Measurements from ENCODE around the gene MS4A6E.
A peak's percentile ranks its signal among the peaks of the same experiment; 100 is the strongest.
"Not testable (repeated sequence)": the region's sequence is repeated elsewhere in the genome, so short reads cannot be mapped to it uniquely, and the experiment has no call there.

MS4A6E gene

GRCh38 chr11:60338053-60338452 lies 11.0 kb downstream of the MS4A6E start:
- no peak for DNase-seq

GRCh38 chr11:60339356-60339755 lies 12.3 kb downstream of the MS4A6E start:
- no peak for DNase-seq

- no peak for DNase-seq
Observed at GRCh38 chr11:60343094-60343704, 16.1 kb downstream of the MS4A6E start.

GRCh38 chr11:60344146-60344545 lies 17.1 kb downstream of the MS4A6E start:
- DNase-seq, result no peak

GRCh38 chr11:60345489-60345888 lies 18.4 kb downstream of the MS4A6E start:
- peak; percentile 6 for DNase-seq

- no peak for DNase-seq
Observed at GRCh38 chr11:60347084-60347797, 20.2 kb downstream of the MS4A6E start.

- no peak for DNase-seq
Observed at GRCh38 chr11:60348116-60348515, 21.1 kb downstream of the MS4A6E start.

- no peak for DNase-seq
Observed at GRCh38 chr11:60349990-60350389, 22.9 kb downstream of the MS4A6E start.

- no peak for DNase-seq
Observed at GRCh38 chr11:60357771-60358170, 30.7 kb downstream of the MS4A6E start.

GRCh38 chr11:60360621-60361020 lies 33.6 kb downstream of the MS4A6E start:
- no peak for DNase-seq

GRCh38 chr11:60362241-60362640 lies 35.2 kb downstream of the MS4A6E start:
- DNase-seq, result no peak

- DNase-seq, result peak; percentile 42
Observed at GRCh38 chr11:60363542-60364470, 36.8 kb downstream of the MS4A6E start.

GRCh38 chr11:60366262-60366904 lies 39.3 kb downstream of the MS4A6E start:
- not testable (repeated sequence) for DNase-seq

- no peak for DNase-seq
Observed at GRCh38 chr11:60367009-60367408, 40.0 kb downstream of the MS4A6E start.

- no peak for DNase-seq
Observed at GRCh38 chr11:60367896-60368295, 40.8 kb downstream of the MS4A6E start.

GRCh38 chr11:60370252-60370810 lies 43.3 kb downstream of the MS4A6E start:
- no peak for DNase-seq

- no peak for DNase-seq
Observed at GRCh38 chr11:60370811-60371298, 43.8 kb downstream of the MS4A6E start.

- no peak for DNase-seq
Observed at GRCh38 chr11:60371386-60371785, 44.3 kb downstream of the MS4A6E start.

GRCh38 chr11:60371854-60372253 lies 44.8 kb downstream of the MS4A6E start:
- no peak for DNase-seq

GRCh38 chr11:60372767-60373166 lies 45.7 kb downstream of the MS4A6E start:
- no peak for DNase-seq

GRCh38 chr11:60375316-60375715 lies 48.3 kb downstream of the MS4A6E start:
- no peak for DNase-seq

GRCh38 chr11:60376601-60377000 lies 49.5 kb downstream of the MS4A6E start:
- DNase-seq, result no peak
